GM12878 (cell line): ENCODE data around the gene PPT2. TPM values are rescaled to one million over a fixed set of nuclear protein-coding genes. Genes with fewer than 3 reads are reported as not detected.

Experiments used
- CBX3 ChIP-seq: fragments of 200-600 bp; sonication (generic); IDR thresholded peaks from 2 replicates; pipeline ENCODE4 v1.6.1; 2016; ENCODE audit warnings: low read depth, borderline replicate concordance
- CBX5 ChIP-seq: sonication (generic); IDR thresholded peaks from 2 replicates; pipeline ENCODE4 v1.6.1; 2016; ENCODE audit warnings: low read depth, moderate library complexity, mild to moderate bottlenecking, inconsistent platforms
- CHD2 ChIP-seq: IDR thresholded peaks from 2 replicates; pipeline ENCODE4 v1.6.1; 2011; ENCODE audit warnings: low read depth, low read length, improper control_type of control experiment, borderline replicate concordance
- CHD4 ChIP-seq: fragments of 200-600 bp; sonication (generic); IDR thresholded peaks from 2 replicates; pipeline ENCODE4 v1.6.1; 2016; ENCODE audit warnings: mild to moderate bottlenecking
- ETV6 ChIP-seq, 2 experiments: fragments of 450-650 bp in 1 of 2; IDR thresholded peaks in 1 of 2; conservative IDR thresholded peaks in 1 of 2; 2 replicates each; pipeline ENCODE4 v1.6.1; 2014; ENCODE audit warnings: antibody characterized with exemption in 1 of 2, borderline replicate concordance in 1 of 2, low read depth in 1 of 2, mild to moderate bottlenecking in 1 of 2, moderate library complexity in 1 of 2
- HCFC1 ChIP-seq: fragments of 150-350 bp; IDR thresholded peaks from 2 replicates; pipeline ENCODE4 v1.6.1; 2014; ENCODE audit warnings: low read length
- HDAC2 ChIP-seq: fragments of 200-600 bp; sonication (generic); IDR thresholded peaks from 2 replicates; pipeline ENCODE4 v1.6.1; 2017
- JUND ChIP-seq: IDR thresholded peaks from 2 replicates; pipeline ENCODE4 v1.6.1; 2012; ENCODE audit warnings: low read depth, mild to moderate bottlenecking, low read length, improper control_type of control experiment, moderate library complexity
- MTA2 ChIP-seq: fragments of 450-650 bp; IDR thresholded peaks from 2 replicates; pipeline ENCODE4 v1.6.1; 2016; ENCODE audit warnings: low read depth, mild to moderate bottlenecking, moderate library complexity
- MXI1 ChIP-seq: fragments of 150-350 bp; IDR thresholded peaks from 2 replicates; pipeline ENCODE4 v1.6.1; 2011; ENCODE audit warnings: low read depth, mild to moderate bottlenecking, inconsistent platforms, low read length, improper control_type of control experiment
- PAX5 ChIP-seq: IDR thresholded peaks from 2 replicates; pipeline ENCODE4 v1.6.1; 2011; ENCODE audit warnings: low read depth, low read length, borderline replicate concordance
- PML ChIP-seq: IDR thresholded peaks from 2 replicates; pipeline ENCODE4 v1.6.1; 2012; ENCODE audit warnings: low read length, inconsistent platforms
- RELA ChIP-seq: fragments of 450-650 bp; IDR thresholded peaks from 2 replicates; pipeline ENCODE4 v1.8.0; 2014; ENCODE audit warnings: borderline replicate concordance; ENCODE audit not compliant: partially characterized antibody
- SMAD1 ChIP-seq: fragments of 450-650 bp; IDR thresholded peaks from 2 replicates; pipeline ENCODE4 v1.6.1; 2018; ENCODE audit warnings: mild to moderate bottlenecking, low read depth; ENCODE audit not compliant: partially characterized antibody
- ZNF217 ChIP-seq: fragments of 450-650 bp; IDR thresholded peaks from 2 replicates; pipeline ENCODE4 v1.6.1; 2017; ENCODE audit warnings: antibody characterized with exemption, mild to moderate bottlenecking
- ZNF274 ChIP-seq: IDR thresholded peaks from one replicate; pipeline ENCODE4 v1.8.0; 2011; ENCODE audit not compliant: insufficient read length, insufficient read depth
- ZNF622 ChIP-seq: fragments of 450-650 bp; IDR thresholded peaks from 2 replicates; pipeline ENCODE4 v1.6.1; 2017; ENCODE audit warnings: mild to moderate bottlenecking, inconsistent platforms
- polyA plus RNA-seq, 11 experiments: library from polyadenylated mRNA; depleted of rRNA in 4 of 11; unstranded in 6 of 11; stranded (reverse) in 5 of 11; fragments of >200 nt; fragmentation: Nextera tagmentation in 4 of 11; fragmentation: Illumina TruSeq in 1 of 11; extraction: Ambion mirVana in 4 of 11; extraction: Trizol in 1 of 11; gene quantifications; 1 replicate in 1 of 11; 2 replicates in 10 of 11; pipeline versions ENCODE4 v1.2.1 to v1.2.3, GENCODE V29; 2011 to 2016; ENCODE audit warnings: inconsistent platforms in 2 of 11, missing spikeins in 2 of 11, low read depth in 1 of 11
- total RNA-seq, 4 experiments: library from RNA; depleted of rRNA in 3 of 4; stranded (reverse); fragments of >200 nt in 3 of 4; fragmentation: Illumina TruSeq in 1 of 4; extraction: Trizol in 1 of 4; gene quantifications; 2 replicates each; pipeline versions ENCODE4 v1.2.1 to v1.2.3, GENCODE V29; 2013 to 2021
- TF ChIP-seq, protein P1 (sequence below): IDR thresholded peaks from 2 replicates; pipeline ENCODE4 v1.6.1; 2011; ENCODE audit warnings: low read depth, low read length, improper control_type of control experiment, borderline replicate concordance
- TF ChIP-seq, protein P2 (sequence below): fragments of 450-650 bp; IDR thresholded peaks from 2 replicates; pipeline ENCODE4 v1.6.1; 2017; ENCODE audit warnings: mild to moderate bottlenecking, moderate library complexity
- TF ChIP-seq, protein P3 (sequence below): fragments of 450-650 bp; IDR thresholded peaks from 2 replicates; pipeline ENCODE4 v1.6.1; 2017; ENCODE audit warnings: mild to moderate bottlenecking, moderate library complexity
- TF ChIP-seq, protein P4 (sequence below): IDR thresholded peaks from 2 replicates; pipeline ENCODE4 v1.6.1; 2011; ENCODE audit warnings: borderline replicate concordance, low read depth, mild to moderate bottlenecking, moderate library complexity, mixed read lengths, low read length; ENCODE audit not compliant: insufficient read depth; ENCODE audit errors: extremely low read length
- TF ChIP-seq, protein P5 (sequence below): fragments of 450-650 bp; IDR thresholded peaks from 2 replicates; pipeline ENCODE4 v1.6.1; 2016; ENCODE audit warnings: mild to moderate bottlenecking

Gene PPT2
- total and polyA plus RNA-seq, 10 of the 15 experiments (the other 5 are each of a cell fraction or from before 2014, with no cell fraction given): 1.3 to 25.5 (median 5.5) TPM

DNA sequence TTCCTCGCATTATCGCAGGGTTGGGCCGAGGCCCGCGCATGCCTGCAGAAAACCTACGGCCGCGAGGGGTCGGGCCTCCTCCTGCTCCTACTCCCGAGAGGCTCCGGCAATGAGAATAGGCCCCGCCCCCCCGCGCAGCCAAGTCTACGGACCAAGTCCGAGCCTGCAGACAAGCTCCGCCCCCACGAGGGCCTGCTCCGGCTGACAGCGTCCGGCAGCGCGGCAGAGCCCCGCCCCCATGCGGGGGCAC, 41.6 kb downstream of the PPT2 start (continued):
- TF ChIP-seq, protein P1, sequence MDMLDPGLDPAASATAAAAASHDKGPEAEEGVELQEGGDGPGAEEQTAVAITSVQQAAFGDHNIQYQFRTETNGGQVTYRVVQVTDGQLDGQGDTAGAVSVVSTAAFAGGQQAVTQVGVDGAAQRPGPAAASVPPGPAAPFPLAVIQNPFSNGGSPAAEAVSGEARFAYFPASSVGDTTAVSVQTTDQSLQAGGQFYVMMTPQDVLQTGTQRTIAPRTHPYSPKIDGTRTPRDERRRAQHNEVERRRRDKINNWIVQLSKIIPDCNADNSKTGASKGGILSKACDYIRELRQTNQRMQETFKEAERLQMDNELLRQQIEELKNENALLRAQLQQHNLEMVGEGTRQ: no peak
- TF ChIP-seq, protein P2, sequence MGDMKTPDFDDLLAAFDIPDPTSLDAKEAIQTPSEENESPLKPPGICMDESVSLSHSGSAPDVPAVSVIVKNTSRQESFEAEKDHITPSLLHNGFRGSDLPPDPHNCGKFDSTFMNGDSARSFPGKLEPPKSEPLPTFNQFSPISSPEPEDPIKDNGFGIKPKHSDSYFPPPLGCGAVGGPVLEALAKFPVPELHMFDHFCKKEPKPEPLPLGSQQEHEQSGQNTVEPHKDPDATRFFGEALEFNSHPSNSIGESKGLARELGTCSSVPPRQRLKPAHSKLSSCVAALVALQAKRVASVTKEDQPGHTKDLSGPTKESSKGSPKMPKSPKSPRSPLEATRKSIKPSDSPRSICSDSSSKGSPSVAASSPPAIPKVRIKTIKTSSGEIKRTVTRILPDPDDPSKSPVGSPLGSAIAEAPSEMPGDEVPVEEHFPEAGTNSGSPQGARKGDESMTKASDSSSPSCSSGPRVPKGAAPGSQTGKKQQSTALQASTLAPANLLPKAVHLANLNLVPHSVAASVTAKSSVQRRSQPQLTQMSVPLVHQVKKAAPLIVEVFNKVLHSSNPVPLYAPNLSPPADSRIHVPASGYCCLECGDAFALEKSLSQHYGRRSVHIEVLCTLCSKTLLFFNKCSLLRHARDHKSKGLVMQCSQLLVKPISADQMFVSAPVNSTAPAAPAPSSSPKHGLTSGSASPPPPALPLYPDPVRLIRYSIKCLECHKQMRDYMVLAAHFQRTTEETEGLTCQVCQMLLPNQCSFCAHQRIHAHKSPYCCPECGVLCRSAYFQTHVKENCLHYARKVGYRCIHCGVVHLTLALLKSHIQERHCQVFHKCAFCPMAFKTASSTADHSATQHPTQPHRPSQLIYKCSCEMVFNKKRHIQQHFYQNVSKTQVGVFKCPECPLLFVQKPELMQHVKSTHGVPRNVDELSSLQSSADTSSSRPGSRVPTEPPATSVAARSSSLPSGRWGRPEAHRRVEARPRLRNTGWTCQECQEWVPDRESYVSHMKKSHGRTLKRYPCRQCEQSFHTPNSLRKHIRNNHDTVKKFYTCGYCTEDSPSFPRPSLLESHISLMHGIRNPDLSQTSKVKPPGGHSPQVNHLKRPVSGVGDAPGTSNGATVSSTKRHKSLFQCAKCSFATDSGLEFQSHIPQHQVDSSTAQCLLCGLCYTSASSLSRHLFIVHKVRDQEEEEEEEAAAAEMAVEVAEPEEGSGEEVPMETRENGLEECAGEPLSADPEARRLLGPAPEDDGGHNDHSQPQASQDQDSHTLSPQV: no peak
- TF ChIP-seq JUND (no peak), HDAC2 (no peak), CHD4 (no peak), ETV6 (conservative IDR thresholded peaks at IDR 0.05 in 1 of 2, IDR thresholded peaks at IDR 0.05 in 1 of 2; ENCODE audit: borderline replicate concordance in 1 of 2, low read depth in 1 of 2) (no peak), ZNF622 (no peak), CBX3 (no peak), ZNF274 (no peak), ZNF217 (no peak), CHD2 (0 out of 2 replicates have a peak, but pooled peaks have one; percentile 75), RELA (no peak), PML (no peak), SMAD1 (no peak), MTA2 (no peak), MXI1 (peak; percentile 65), PAX5 (peak; percentile 42; the same call in 1 of the 2 replicates), CBX5 (no peak), HCFC1 (no peak)
- TF ChIP-seq, protein P3, sequence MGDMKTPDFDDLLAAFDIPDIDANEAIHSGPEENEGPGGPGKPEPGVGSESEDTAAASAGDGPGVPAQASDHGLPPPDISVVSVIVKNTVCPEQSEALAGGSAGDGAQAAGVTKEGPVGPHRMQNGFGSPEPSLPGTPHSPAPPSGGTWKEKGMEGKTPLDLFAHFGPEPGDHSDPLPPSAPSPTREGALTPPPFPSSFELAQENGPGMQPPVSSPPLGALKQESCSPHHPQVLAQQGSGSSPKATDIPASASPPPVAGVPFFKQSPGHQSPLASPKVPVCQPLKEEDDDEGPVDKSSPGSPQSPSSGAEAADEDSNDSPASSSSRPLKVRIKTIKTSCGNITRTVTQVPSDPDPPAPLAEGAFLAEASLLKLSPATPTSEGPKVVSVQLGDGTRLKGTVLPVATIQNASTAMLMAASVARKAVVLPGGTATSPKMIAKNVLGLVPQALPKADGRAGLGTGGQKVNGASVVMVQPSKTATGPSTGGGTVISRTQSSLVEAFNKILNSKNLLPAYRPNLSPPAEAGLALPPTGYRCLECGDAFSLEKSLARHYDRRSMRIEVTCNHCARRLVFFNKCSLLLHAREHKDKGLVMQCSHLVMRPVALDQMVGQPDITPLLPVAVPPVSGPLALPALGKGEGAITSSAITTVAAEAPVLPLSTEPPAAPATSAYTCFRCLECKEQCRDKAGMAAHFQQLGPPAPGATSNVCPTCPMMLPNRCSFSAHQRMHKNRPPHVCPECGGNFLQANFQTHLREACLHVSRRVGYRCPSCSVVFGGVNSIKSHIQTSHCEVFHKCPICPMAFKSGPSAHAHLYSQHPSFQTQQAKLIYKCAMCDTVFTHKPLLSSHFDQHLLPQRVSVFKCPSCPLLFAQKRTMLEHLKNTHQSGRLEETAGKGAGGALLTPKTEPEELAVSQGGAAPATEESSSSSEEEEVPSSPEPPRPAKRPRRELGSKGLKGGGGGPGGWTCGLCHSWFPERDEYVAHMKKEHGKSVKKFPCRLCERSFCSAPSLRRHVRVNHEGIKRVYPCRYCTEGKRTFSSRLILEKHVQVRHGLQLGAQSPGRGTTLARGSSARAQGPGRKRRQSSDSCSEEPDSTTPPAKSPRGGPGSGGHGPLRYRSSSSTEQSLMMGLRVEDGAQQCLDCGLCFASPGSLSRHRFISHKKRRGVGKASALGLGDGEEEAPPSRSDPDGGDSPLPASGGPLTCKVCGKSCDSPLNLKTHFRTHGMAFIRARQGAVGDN: no peak
- TF ChIP-seq, protein P4, sequence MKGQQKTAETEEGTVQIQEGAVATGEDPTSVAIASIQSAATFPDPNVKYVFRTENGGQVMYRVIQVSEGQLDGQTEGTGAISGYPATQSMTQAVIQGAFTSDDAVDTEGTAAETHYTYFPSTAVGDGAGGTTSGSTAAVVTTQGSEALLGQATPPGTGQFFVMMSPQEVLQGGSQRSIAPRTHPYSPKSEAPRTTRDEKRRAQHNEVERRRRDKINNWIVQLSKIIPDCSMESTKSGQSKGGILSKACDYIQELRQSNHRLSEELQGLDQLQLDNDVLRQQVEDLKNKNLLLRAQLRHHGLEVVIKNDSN: no peak
- TF ChIP-seq, protein P5, sequence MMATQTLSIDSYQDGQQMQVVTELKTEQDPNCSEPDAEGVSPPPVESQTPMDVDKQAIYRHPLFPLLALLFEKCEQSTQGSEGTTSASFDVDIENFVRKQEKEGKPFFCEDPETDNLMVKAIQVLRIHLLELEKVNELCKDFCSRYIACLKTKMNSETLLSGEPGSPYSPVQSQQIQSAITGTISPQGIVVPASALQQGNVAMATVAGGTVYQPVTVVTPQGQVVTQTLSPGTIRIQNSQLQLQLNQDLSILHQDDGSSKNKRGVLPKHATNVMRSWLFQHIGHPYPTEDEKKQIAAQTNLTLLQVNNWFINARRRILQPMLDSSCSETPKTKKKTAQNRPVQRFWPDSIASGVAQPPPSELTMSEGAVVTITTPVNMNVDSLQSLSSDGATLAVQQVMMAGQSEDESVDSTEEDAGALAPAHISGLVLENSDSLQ: no peak
